Stomach smooth muscle (tissue), 2 donors: Measurements from ENCODE around the gene CORO2A.

Experiments used
- H3K27ac ChIP-seq: one replicate; pipeline ENCODE4 v1.7.0; 2013; ENCODE audit warnings: mild to moderate bottlenecking, low read length, inconsistent platforms
- H3K27me3 ChIP-seq, 2 donors: one replicate each; pipeline ENCODE4 v1.7.0; 2013; ENCODE audit warnings: low read length in 2 of 2; ENCODE audit not compliant: insufficient read depth in 2 of 2, control insufficient read depth in 1 of 2
- H3K36me3 ChIP-seq, 2 donors: one replicate each; pipeline ENCODE4 v1.7.0; 2013; ENCODE audit warnings: low read length in 2 of 2; ENCODE audit not compliant: control insufficient read depth in 2 of 2, insufficient read depth in 2 of 2
- H3K4me1 ChIP-seq: one replicate; pipeline ENCODE4 v1.7.0; 2013; ENCODE audit warnings: low read length; ENCODE audit not compliant: control insufficient read depth, insufficient read depth
- H3K4me3 ChIP-seq, 2 donors: one replicate each; pipeline ENCODE4 v1.7.0; 2013; ENCODE audit warnings: low read length in 2 of 2
- H3K9ac ChIP-seq, 2 donors: one replicate each; pipeline ENCODE4 v1.7.0; 2013; ENCODE audit warnings: low read length in 2 of 2, mild to moderate bottlenecking in 1 of 2
- H3K9me3 ChIP-seq, 2 donors: one replicate each; pipeline ENCODE4 v1.7.0; 2013; ENCODE audit warnings: low read length in 2 of 2; ENCODE audit not compliant: control insufficient read depth in 2 of 2
- donor health status: healthy.
- donor health status: Pancreatic carcinoma.

Gene CORO2A

GRCh38 chr9:98171176-98171925 lies 21.1 kb downstream of the CORO2A start:
- Histone ChIP-seq H3K9ac (no peak overlapping the region), H3K9me3 (no peaks in the 10 kb centered on the region), H3K27ac (no peak overlapping the region), H3K27me3 (peaks cover 0 to 4% of the 10 kb centered on the region in 2 donors), H3K4me3 (no peak overlapping the region), H3K4me1 (no peaks in the 10 kb centered on the region), H3K36me3 (no peaks in the 10 kb centered on the region)

- Histone ChIP-seq H3K9ac (no peak overlapping the region), H3K4me3 (no peak overlapping the region), H3K27me3 (peaks cover 0 to 4% of the 10 kb centered on the region in 2 donors), H3K27ac (no peak overlapping the region), H3K9me3 (no peaks in the 10 kb centered on the region), H3K36me3 (no peaks in the 10 kb centered on the region), H3K4me1 (no peaks in the 10 kb centered on the region)
These were observed 23.4 kb downstream of the CORO2A start for GRCh38 chr9:98168941-98169488.

DNA sequence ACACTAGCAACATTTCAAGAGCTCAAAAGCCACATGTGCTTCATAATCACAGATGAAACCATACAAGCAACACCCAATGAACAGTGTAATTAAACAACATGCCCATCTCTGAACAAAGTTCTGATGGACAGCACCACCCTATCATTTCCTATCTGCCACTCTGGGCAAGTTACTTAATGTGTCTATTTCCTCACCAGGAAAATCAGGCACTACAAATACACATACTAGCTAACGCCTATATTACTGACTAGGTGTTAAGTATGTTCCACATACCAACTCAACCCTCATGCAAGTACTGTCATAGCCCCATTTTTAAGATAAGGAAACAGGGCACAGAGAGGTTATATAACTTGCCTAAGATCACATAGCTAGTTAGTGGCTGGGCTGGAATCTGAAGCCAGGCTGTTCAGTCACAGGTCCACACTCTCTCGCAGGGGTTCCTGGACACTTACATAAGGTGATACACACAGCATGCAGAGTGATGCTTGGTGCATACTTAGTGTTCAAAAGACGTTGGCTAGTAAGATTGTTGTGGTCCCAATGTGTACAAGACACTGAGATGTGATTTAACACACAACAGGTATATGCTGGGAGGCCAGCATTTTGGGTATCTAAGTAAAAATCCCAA lies 24.2 kb downstream of the CORO2A start:
- no peaks in the 10 kb centered on the region for H3K9me3 ChIP-seq
- H3K27ac ChIP-seq, result no peak overlapping the region
- no peaks in the 10 kb centered on the region for H3K4me1 ChIP-seq
- H3K36me3 ChIP-seq, result no peaks in the 10 kb centered on the region
- H3K4me3 ChIP-seq, result no peak overlapping the region
- H3K27me3 ChIP-seq, result peaks cover 0 to 4% of the 10 kb centered on the region in 2 donors
- H3K9ac ChIP-seq, result no peak overlapping the region

- Histone ChIP-seq H3K9me3 (no peaks in the 10 kb centered on the region), H3K9ac (no peak overlapping the region), H3K27me3 (no peaks in the 10 kb centered on the region), H3K36me3 (no peaks in the 10 kb centered on the region), H3K27ac (no peak overlapping the region), H3K4me1 (no peaks in the 10 kb centered on the region), H3K4me3 (no peak overlapping the region)
These were observed 27.5 kb downstream of the CORO2A start for GRCh38 chr9:98164912-98165311.

GRCh38 chr9:98162613-98163012 lies 29.8 kb downstream of the CORO2A start:
- Histone ChIP-seq H3K27me3 (no peaks in the 10 kb centered on the region), H3K27ac (no peak overlapping the region), H3K36me3 (no peaks in the 10 kb centered on the region), H3K9me3 (no peaks in the 10 kb centered on the region), H3K4me3 (no peak overlapping the region), H3K9ac (no peak overlapping the region), H3K4me1 (no peaks in the 10 kb centered on the region)

GRCh38 chr9:98161851-98162250 lies 30.6 kb downstream of the CORO2A start:
- no peaks in the 10 kb centered on the region for H3K9me3 ChIP-seq
- no peaks in the 10 kb centered on the region for H3K27me3 ChIP-seq
- H3K27ac ChIP-seq, result no peak overlapping the region
- H3K4me3 ChIP-seq, result no peak overlapping the region
- H3K4me1 ChIP-seq, result no peaks in the 10 kb centered on the region
- no peaks in the 10 kb centered on the region for H3K36me3 ChIP-seq
- no peak overlapping the region for H3K9ac ChIP-seq

GRCh38 chr9:98159790-98160189 lies 32.6 kb downstream of the CORO2A start:
- H3K27ac ChIP-seq, result no peak overlapping the region
- H3K9ac ChIP-seq, result no peak overlapping the region
- no peaks in the 10 kb centered on the region for H3K4me1 ChIP-seq
- H3K4me3 ChIP-seq, result no peak overlapping the region
- H3K36me3 ChIP-seq, result no peaks in the 10 kb centered on the region
- no peaks in the 10 kb centered on the region for H3K27me3 ChIP-seq
- H3K9me3 ChIP-seq, result no peaks in the 10 kb centered on the region

DNA sequence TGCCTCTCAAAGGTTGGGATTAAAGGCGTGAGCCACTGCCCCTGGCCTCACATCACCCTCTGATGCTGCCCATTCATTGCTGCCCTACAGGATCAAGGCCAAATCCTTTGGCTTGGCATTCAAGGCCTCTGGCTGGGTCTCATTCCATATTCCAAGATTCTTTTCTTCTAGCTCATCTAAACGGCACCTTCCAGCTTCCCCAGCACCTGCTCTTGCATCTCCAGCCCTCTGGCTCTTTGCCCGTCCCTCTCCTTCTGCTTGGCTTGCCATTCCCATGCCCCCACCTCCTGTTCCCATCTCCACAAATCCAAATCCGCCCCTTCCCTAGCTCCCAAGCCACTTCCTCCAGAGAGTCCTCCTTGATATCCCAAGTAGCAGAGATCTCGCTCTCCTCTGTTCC lies 33.1 kb downstream of the CORO2A start:
- Histone ChIP-seq H3K4me1 (no peaks in the 10 kb centered on the region), H3K9me3 (no peaks in the 10 kb centered on the region), H3K27me3 (no peaks in the 10 kb centered on the region), H3K36me3 (no peaks in the 10 kb centered on the region), H3K9ac (no peak overlapping the region), H3K27ac (no peak overlapping the region), H3K4me3 (no peak overlapping the region)

DNA sequence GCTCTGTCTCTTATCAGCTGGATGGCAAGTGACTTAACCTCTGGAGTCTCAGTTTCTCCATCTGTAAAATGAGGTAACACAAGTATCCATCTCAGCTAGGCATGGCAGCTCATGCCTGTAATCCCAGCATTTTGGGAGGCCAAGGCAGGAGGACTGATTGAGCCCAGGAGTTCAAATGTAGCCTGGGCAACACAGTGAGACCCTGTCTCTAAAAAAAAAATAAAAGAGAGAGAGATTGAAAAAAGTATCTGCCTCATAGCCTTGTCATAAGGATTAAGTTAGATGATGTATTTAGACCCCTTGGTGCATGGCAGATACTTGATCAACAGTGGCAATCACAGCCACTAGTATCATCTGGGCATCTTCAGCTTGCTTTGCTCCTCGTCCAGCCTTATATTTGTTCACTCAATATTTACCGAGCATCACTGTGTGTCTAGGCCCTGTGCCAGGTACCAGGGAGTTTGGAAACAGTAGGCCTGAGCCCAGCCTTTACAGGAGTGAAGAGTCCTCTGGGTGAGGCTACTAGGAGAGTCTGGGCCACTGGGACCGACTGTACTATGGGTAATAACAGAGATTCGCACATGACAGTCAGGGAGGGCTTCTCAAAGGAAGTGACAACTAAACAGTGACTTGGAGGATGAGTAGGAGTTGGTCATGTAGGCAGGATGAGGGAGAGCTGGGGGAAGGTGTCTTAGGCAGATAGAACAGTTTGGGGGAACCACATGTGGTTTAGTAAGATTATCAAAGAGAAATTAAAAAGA lies 34.2 kb downstream of the CORO2A start:
- Histone ChIP-seq H3K4me1 (no peaks in the 10 kb centered on the region), H3K36me3 (no peaks in the 10 kb centered on the region), H3K27me3 (no peaks in the 10 kb centered on the region), H3K9ac (no peak overlapping the region), H3K27ac (no peak overlapping the region), H3K9me3 (no peaks in the 10 kb centered on the region), H3K4me3 (no peak overlapping the region)

GRCh38 chr9:98157372-98157771 lies 35.1 kb downstream of the CORO2A start:
- no peak overlapping the region for H3K9ac ChIP-seq
- H3K27me3 ChIP-seq, result no peaks in the 10 kb centered on the region
- H3K27ac ChIP-seq, result no peak overlapping the region
- no peak overlapping the region for H3K4me3 ChIP-seq
- H3K9me3 ChIP-seq, result no peaks in the 10 kb centered on the region
- no peaks in the 10 kb centered on the region for H3K36me3 ChIP-seq
- H3K4me1 ChIP-seq, result no peaks in the 10 kb centered on the region
